GM21381 (cell line): ENCODE results near the gene CDK8.

Experiments
- ATAC-seq: cut with Tn5 transposase; IDR thresholded peaks from one replicate; pipeline ENCODE4 v1.9.1; 2021; ENCODE audit warnings: mild to moderate bottlenecking, moderate library complexity; ENCODE audit not compliant: unreplicated experiment

Gene CDK8

GRCh38 chr13:26253787-26254582 is at the start of gene CDK8:
CDK8 (plus strand) TSS chr13:26254129; CDS start chr13:26254642, 513 bp downstream.
- ATAC-seq: peak; percentile 89

DNA sequence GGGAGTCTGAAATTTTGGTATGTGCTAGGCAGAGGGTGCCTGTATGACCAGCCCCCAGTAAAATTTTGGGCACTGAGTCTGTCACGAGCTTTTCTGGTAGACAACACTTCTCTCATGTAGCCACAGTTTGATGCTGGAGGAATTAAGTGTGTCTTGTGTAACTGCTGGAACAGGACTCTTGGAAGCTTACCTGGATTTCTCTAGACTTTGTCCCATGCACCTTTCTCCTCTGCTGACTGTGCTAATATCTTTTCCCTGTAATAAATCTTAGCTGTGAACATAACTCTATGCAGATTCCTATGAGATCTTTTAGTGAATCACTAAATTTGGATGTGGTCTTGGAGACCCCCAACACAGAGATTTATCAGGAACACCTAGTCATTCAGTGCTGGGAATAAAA is 45.6 kb upstream of the CDK8 start:
- no peak for ATAC-seq

DNA sequence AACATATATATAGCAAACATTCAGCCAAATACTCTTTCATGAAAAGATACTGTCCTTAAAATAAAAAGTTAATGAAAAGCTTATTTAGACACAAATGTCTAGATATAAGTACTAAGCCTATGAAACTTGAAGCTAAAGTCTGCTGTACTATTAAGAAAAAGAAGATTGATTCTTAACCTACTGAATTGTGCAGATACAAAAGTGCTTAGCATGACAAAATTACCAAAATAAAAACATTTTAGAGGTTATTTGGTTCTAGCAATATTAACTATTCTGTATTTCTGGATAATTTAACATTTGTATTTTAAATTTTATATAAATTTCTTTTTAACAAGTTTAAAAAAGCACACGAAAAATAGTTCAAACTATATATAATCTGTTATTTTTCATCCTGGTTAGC is 40.6 kb upstream of the CDK8 start:
- ATAC-seq: no peak

GRCh38 chr13:26213982-26214381 is 39.9 kb upstream of the CDK8 start:
- no peak for ATAC-seq

- no peak for ATAC-seq
These were observed 37.9 kb upstream of the CDK8 start for GRCh38 chr13:26216042-26216441.

DNA sequence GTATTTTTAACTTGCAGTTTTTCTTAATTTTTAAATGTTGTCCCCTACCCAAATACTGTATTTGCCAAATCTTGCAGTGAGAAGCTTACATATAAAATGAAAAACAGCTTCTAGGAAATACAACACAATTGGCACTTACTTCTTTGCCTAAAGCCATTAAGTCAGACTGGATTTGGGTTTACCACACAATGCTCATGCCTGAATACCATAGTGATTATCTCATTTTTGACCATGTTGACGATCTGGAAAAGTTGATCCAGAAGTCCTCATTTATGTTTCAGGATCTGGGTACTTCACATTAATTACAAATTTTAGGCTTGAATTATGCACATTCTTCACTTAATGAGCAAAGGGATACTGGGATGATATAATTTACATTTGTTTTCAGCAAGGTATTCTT is 34.2 kb upstream of the CDK8 start:
- no peak for ATAC-seq

- ATAC-seq: no peak
These were observed 33.4 kb upstream of the CDK8 start for GRCh38 chr13:26220575-26220974.

DNA sequence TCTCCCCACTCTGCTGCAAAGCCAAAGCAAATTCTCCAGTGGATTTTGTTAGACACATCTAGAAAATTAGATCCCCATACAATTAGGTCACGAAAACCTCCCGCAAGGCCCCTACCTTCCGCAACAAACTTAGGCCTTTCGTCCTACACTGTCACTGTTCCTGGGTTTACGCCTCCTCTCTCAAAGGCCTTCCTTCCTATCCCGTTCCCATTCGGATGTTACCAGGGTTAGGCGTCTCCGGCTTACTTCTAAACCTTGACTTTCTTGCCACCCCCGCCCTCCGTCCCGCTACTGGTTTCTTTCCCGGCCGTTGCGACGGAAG is 32.6 kb upstream of the CDK8 start:
- peak; percentile 22 for ATAC-seq

- ATAC-seq: peak; percentile 97
These were observed 32.0 kb upstream of the CDK8 start, which contains the start of gene RNF6 for GRCh38 chr13:26221721-26222519. RNF6 (minus strand) TSS chr13:26222314; CDS start chr13:26219649, 2,665 bp downstream.

- ATAC-seq: peak; percentile 30
These were observed 31.3 kb upstream of the CDK8 start for GRCh38 chr13:26222520-26223046.

DNA sequence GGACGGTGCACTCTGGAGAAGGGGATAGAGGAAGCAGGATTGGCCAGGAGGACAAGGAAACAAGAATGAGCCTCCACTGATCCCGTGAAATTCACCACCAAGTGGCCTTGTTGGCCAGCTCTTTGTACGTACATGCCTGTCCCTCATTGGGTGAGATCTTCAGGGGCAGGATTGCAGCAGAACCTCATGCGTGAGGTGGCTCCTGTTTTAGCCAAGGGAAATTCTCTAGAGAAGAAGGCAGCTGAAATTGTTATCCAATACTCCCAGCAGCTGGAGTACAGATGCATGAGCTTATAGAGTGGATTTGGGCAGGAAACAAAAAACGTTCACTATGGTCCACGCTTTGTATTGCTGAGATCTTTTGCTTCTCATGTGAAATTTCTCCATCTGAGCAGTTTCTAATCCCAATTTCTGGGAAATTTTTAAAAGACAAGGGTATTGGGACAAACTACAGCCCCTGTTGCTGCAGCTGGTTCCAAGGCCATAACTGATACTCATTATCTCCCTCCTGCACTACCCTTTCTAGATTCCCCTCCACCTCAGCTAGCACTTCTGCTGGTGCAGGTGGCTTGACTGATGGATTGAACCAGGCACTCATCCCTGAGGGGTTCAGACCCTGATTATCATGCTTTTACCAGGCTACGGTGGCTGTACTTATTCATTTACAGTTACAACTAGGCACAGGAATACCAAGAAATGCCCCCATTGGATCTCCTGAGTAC is 27.9 kb upstream of the CDK8 start:
- ATAC-seq: no peak

DNA sequence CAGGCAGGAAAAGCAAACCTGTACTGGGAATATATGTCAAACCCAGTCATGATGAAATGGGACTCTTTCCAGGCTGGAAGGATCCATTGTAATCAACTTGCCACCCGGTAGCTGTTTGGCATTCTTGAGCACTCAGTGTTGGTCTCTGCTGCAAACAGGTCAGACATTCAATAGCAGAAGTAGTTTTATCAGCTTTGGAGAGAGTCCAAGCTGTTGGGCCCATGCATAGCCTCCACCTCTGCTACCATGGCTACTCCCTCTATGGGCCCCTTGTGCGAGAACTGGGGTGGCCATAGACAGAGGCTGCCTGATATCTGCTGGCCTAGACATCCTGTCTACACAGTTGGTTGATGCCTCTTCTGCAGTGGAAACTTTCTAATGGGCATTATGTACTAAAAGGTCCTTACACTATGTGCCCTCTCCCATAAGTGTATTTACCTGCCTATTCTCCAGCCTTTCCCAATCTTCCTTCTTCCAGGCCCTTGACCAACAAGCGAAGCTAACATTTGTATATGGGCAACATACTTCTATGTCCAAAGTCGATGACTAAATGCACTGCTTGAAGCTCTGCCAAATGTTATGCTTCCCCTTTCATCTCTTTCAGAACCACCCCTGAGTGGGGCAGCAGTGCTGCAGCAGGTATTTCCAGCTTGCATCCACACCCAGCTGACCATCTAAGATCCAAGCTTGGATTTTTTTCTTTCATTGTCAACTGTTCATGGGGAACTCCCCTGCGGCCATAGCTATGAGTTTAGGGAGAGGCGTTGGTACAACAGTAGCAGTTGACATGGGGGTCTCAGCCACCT is 26.6 kb upstream of the CDK8 start:
- no peak for ATAC-seq

GRCh38 chr13:26228096-26228495 is 25.8 kb upstream of the CDK8 start:
- ATAC-seq: no peak

GRCh38 chr13:26229080-26229615 is 24.8 kb upstream of the CDK8 start:
- ATAC-seq: no peak

- no peak for ATAC-seq
These were observed 23.2 kb upstream of the CDK8 start for GRCh38 chr13:26230703-26231102.

DNA sequence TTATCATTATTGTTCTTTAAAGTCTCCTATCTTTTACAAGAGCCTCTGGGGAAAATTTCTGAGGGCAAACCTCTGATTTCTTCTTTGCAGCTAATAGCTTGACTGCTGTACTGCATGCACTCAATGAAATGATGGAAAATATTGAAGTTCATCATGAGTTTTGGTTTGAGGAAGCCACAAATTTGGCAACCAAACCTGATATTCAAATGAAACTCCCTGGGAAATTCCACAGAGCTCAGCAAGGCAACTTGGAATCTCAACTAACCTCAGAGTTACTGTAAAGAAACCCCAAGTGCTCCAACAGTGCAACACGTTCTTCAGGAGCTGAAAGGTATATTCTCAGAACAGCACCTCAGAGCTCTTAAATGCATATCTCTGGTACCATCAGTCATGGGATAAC is 17.6 kb upstream of the CDK8 start:
- ATAC-seq: no peak

GRCh38 chr13:26246154-26246553 is 7.8 kb upstream of the CDK8 start:
- ATAC-seq: no peak

DNA sequence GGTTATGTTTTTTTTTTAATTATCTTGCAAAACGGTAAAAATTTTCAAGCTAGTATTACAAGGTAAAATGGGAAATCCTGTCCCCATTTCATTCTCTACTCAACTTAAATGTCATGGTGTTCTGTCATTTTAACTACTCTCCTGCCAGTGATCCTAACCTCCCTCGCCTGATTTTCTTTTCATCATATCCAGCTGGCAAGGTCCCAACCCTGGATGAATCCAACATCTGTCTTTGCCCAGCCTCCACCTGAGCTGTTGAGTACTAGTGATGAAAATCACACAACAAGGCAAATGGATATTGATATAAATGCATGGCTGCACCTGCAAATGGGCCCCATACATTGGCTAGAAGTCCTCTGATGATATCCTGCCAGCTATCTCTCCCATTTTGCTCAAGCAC is 6.9 kb upstream of the CDK8 start:
- no peak for ATAC-seq

DNA sequence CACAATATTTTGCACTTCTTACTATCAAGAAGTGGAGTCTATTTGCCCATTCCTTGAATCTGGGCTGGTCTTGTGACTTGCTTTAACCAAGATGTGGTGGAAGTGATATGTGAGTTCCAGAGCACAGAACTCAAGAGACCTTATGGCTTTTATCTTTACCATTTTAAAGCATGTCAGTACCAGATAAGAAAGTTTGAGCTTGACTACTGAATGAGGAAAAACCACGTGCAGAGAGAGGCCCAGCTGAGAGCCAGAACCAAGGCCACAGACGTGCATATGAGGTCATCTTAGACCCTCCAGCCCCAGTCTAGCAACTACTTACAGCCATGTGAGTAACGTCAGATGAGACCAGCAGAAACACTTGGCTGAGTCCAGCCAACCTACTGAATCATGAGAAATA is 6.3 kb upstream of the CDK8 start:
- no peak for ATAC-seq

DNA sequence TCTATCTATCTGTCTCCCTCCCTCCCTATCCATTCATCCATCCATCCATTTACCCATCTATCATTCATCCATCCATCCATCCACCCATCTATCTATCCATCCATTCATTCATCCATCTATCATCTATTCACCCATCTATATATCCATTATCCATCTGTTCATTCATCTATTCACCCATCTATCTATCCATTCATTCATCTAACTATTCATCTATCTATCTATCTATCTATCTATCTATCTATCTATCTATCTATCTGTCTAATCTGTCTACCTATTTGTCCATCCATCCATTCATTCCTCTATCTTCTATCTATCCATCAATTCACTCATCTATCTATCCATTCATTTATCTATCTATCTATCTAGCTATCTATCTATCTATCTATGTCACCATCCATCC is 4.4 kb upstream of the CDK8 start:
- ATAC-seq: no peak
